OCI-LY7 (cell line): ENCODE results near the gene FAM169A.

ENCODE experiments used
- EZH2phosphoT487 ChIP-seq: fragments of 200-600 bp; sonication (generic); IDR thresholded peaks from 2 replicates; pipeline ENCODE4 v1.6.1; 2018; ENCODE audit warnings: low read depth, borderline replicate concordance, mild to moderate bottlenecking, mixed run types, antibody characterized with exemption, low read length, moderate library complexity, mixed read lengths
- TF ChIP-seq, protein P1 (sequence below): fragments of 200-600 bp; sonication (generic); conservative IDR thresholded peaks from 2 replicates; pipeline ENCODE4 v1.5.1; 2014; ENCODE audit warnings: mild to moderate bottlenecking, antibody characterized with exemption, low read length, moderate library complexity, mixed read lengths

DNA sequence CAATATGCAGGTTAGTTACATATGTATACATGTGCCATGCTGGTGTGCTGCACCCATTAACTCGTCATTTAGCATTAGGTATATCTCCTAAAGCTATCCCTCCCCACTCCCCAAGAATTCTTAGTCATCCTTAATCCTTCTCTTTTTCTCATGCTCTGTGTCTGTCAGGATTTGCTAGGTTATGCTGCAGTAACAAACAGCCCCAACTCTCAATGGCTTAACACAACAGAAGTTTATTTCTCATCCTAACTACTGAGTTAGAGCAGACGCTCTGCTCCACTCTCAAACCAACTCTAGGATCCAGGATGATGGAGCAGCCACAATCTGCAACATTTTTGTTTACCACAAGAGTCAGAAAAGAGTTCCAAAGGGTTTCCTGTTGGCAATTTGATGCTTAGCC lies 28.2 kb upstream of the FAM169A start:
- TF ChIP-seq, protein P1, sequence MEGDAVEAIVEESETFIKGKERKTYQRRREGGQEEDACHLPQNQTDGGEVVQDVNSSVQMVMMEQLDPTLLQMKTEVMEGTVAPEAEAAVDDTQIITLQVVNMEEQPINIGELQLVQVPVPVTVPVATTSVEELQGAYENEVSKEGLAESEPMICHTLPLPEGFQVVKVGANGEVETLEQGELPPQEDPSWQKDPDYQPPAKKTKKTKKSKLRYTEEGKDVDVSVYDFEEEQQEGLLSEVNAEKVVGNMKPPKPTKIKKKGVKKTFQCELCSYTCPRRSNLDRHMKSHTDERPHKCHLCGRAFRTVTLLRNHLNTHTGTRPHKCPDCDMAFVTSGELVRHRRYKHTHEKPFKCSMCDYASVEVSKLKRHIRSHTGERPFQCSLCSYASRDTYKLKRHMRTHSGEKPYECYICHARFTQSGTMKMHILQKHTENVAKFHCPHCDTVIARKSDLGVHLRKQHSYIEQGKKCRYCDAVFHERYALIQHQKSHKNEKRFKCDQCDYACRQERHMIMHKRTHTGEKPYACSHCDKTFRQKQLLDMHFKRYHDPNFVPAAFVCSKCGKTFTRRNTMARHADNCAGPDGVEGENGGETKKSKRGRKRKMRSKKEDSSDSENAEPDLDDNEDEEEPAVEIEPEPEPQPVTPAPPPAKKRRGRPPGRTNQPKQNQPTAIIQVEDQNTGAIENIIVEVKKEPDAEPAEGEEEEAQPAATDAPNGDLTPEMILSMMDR, result no peak
- TF ChIP-seq EZH2phosphoT487, result no peak
